Cerebellar nuclear complex (tissue), 1 donor: Measurements from ENCODE around the gene ATP5F1C.

Source experiments
- DNase-seq, 2 experiments: peaks; one replicate each; lab custom pipeline; 2025; lab: John Stamatoyannopoulos, UW

ATP5F1C gene

GRCh38 chr10:7853226-7853842 lies 65.4 kb downstream of the ATP5F1C start:
- DNase-seq = no peak

- DNase-seq = no peak
These were observed 65.9 kb downstream of the ATP5F1C start for GRCh38 chr10:7853890-7854289.

- DNase-seq = no peak
These were observed 67.2 kb downstream of the ATP5F1C start for GRCh38 chr10:7855205-7855604.

GRCh38 chr10:7856678-7857077 lies 68.7 kb downstream of the ATP5F1C start:
- DNase-seq = no peak

- no peak for DNase-seq
These were observed 69.3 kb downstream of the ATP5F1C start for GRCh38 chr10:7857262-7857661.
